Pancreas (tissue), 10 donors: Measurements from ENCODE around the gene PLCD3. TPM values are rescaled to one million over a fixed set of nuclear protein-coding genes. Genes with fewer than 3 reads are reported as not detected.

Experiments
- ATAC-seq, 4 donors: fragments of 200-7000 bp; cut with Tn5 transposase; one replicate each; pipeline versions ENCODE4 v1.8.0 to v1.9.1; 2020; ENCODE audit warnings: mild to moderate bottlenecking in 4 of 4, moderate library complexity in 4 of 4
- DNase-seq, 6 donors: peaks; one replicate each; pipeline ENCODE4 v3.0.0-alpha.2; 2020
- FAIRE-seq: peaks from 2 replicates; lab custom pipeline; 2012; peaks lifted over from hg19 to GRCh38; lab: Jason Lieb, UNC
- H3K27ac ChIP-seq, 4 donors: fragments of 200-600 bp; sonication (generic); 1 replicate in 3 of 4; 2 replicates in 1 of 4; pipeline versions ENCODE4 v1.5.0 to v1.8.0; 2020
- H3K27me3 ChIP-seq, 4 donors: fragments of 200-600 bp; one replicate each; pipeline ENCODE4 v1.8.0; 2021
- H3K36me3 ChIP-seq, 3 donors: fragments of 200-600 bp; sonication (generic) in 1 of 3; one replicate each; pipeline versions ENCODE4 v1.5.0 to v1.8.0; 2020 to 2021
- H3K4me1 ChIP-seq, 3 donors: fragments of 200-600 bp; one replicate each; pipeline ENCODE4 v1.8.0; 2021
- H3K4me3 ChIP-seq, 4 donors: fragments of 200-600 bp; sonication (generic) in 2 of 4; one replicate each; pipeline versions ENCODE4 v1.5.0 to v1.8.0; 2020 to 2021
- H3K9me3 ChIP-seq, 4 donors: fragments of 200-600 bp; one replicate each; pipeline ENCODE4 v1.8.0; 2021
- CTCF ChIP-seq, 4 donors: fragments of 200-600 bp; sonication (generic) in 3 of 4; IDR thresholded peaks; one replicate each; pipeline versions ENCODE4 v1.5.0 to v1.8.0; 2021; ENCODE audit warnings: antibody characterized with exemption in 4 of 4
- WGBS, 2 donors: extraction: QIAGEN DNeasy Blood & Tissue Kit; methylation state at CpG; one replicate each; pipeline ENCODE4 v1.1.7; 2013; 5-methylcytosine and 5-hydroxymethylcytosine counted together
- intact Hi-C, 3 donors: fragments of 100-400 bp; cut with DNase I; formaldehyde crosslinking; loops; one replicate each; pipeline versions ENCODE4 v1.11.1 to v1.14.2; 2022
- polyA plus RNA-seq, 2 donors: library from polyadenylated mRNA; stranded (reverse); fragments of 200-250 nt; gene quantifications; one replicate each; pipeline ENCODE4 v1.2.3, GENCODE V29; 2013
- total RNA-seq, 6 donors: library from RNA; stranded (reverse); fragmentation: NEBNext Ultra II Directional in 4 of 6; extraction: Animal tissue kit (Norgen Biotek cat#: 25700) in 4 of 6; gene quantifications; one replicate each; pipeline versions ENCODE4 v1.2.1 to v1.2.4, GENCODE V29; 2021 to 2023
- donor health status: healthy with polysubstance abuse.
- donor health status: DM: no; HTN: no; CAD: no; lungs with moderate emphysema.
- donor health status: DM: no; HTN: no; CAD: no.
- donor health status: control.
- donor health status: control.
- donor health status: Bipolar disorder and iron deficiency.
- donor health status: DM: yes; HTN: yes; CAD: no.
- donor health status: DM: no; HTN: no; CAD: no.
- donor health status: DM: no; HTN: no; CAD: no.
- donor health status: DM: yes; HTN: yes; CAD: no.

PLCD3 gene
- total and polyA plus RNA-seq, 8 donors, result 4.6 to 10.6 (median 8.4) TPM

- WGBS, 2 donors, result 88 to 95% methylated on average over 7 of the region's 7 CpGs
- peak in 1 of 6 donors; percentile 31 for DNase-seq
- ATAC-seq, result no peak
- Histone ChIP-seq H3K9me3 (no peaks in the 10 kb centered on the region), H3K27ac (no peak overlapping the region), H3K36me3 (no peaks in the 10 kb centered on the region), H3K4me1 (peaks cover 0 to 13% (median 5%) of the 10 kb centered on the region in 3 donors), H3K27me3 (no peaks in the 10 kb centered on the region), H3K4me3 (no peak overlapping the region)
- intact Hi-C loops, result no loop called here
- FAIRE-seq, result no peak
- TF ChIP-seq CTCF (IDR thresholded peaks at IDR 0.05), result no peak
These were observed 32.5 kb upstream of the PLCD3 start for GRCh38 chr17:45164734-45165269.

GRCh38 chr17:45162025-45162687 is 29.8 kb upstream of the PLCD3 start:
- H3K27me3 ChIP-seq, result no peaks in the 10 kb centered on the region
- no peaks in the 10 kb centered on the region for H3K9me3 ChIP-seq
- WGBS, 2 donors, result 46 to 49% methylated on average over 9 of the region's 9 CpGs
- intact Hi-C loops, result no loop called here
- no peaks in the 10 kb centered on the region for H3K36me3 ChIP-seq
- H3K27ac ChIP-seq, result peak overlapping the region in 3 of 4 donors; percentile 40 to 70 (median 42)
- H3K4me1 ChIP-seq, result peaks cover 15 to 33% (median 25%) of the 10 kb centered on the region in 3 donors
- ATAC-seq, result no peak
- H3K4me3 ChIP-seq, result peak overlapping the region in 3 of 4 donors; percentile 17 to 47 (median 18)
- TF ChIP-seq CTCF (IDR thresholded peaks at IDR 0.05), result no peak
- DNase-seq, result peak in 5 of 6 donors; percentile 40 to 74 (median 61)
- no peak for FAIRE-seq

- peak within 1 kb of the TSS; percentile 63 to 97 (median 78) for H3K4me3 ChIP-seq
- intact Hi-C loops, result no loop called here
- peaks cover 15 to 33% (median 25%) of the 10 kb centered on the region in 3 donors for H3K4me1 ChIP-seq
- DNase-seq (peak; percentile 97 to 99 (median 98)), ATAC-seq (peak; percentile 89 to 93 (median 92)), FAIRE-seq (peak; percentile 88)
- no peaks in the 10 kb centered on the region for H3K9me3 ChIP-seq
- no peak for TF ChIP-seq CTCF (IDR thresholded peaks at IDR 0.05)
- no peaks in the 10 kb centered on the region for H3K36me3 ChIP-seq
- no peaks in the 10 kb centered on the region for H3K27me3 ChIP-seq
- peak within 1 kb of the TSS; percentile 98 to 100 (median 99) for H3K27ac ChIP-seq
- 1% methylated on average over 52 to 53 of the region's 53 CpGs for WGBS, 2 donors
These were observed 29.1 kb upstream of the PLCD3 start, which contains the start of gene HEXIM2 for GRCh38 chr17:45161288-45162024. Gene HEXIM2, plus strand, starts transcription at chr17:45161875. Its CDS starts 919 bp downstream, at chr17:45162794.

- no peak for FAIRE-seq
- intact Hi-C loops, result no loop called here
- H3K27me3 ChIP-seq, result no peaks in the 10 kb centered on the region
- no peaks in the 10 kb centered on the region for H3K36me3 ChIP-seq
- 0 to 1% methylated on average over 42 to 48 of the region's 48 CpGs for WGBS, 2 donors
- peak; percentile 76 to 90 (median 80) for DNase-seq
- peak overlapping the region; percentile 98 to 100 (median 99) for H3K27ac ChIP-seq
- H3K9me3 ChIP-seq, result no peaks in the 10 kb centered on the region
- H3K4me3 ChIP-seq, result peak overlapping the region; percentile 63 to 97 (median 78)
- ATAC-seq, result peak; percentile 46 to 75 (median 66)
- TF ChIP-seq CTCF (IDR thresholded peaks at IDR 0.05), result no peak
- peaks cover 15 to 33% (median 25%) of the 10 kb centered on the region in 3 donors for H3K4me1 ChIP-seq
These were observed 28.4 kb upstream of the PLCD3 start for GRCh38 chr17:45160447-45161287.
